Testis (tissue), 3 donors: Measurements from ENCODE around the gene MRNIP. TPM values are rescaled to one million over a fixed set of nuclear protein-coding genes. Genes with fewer than 3 reads are reported as not detected.

Source experiments
- DNase-seq: peaks from one replicate; pipeline ENCODE4 v3.0.0-alpha.2; 2019
- H3K27ac ChIP-seq, 2 donors: fragments of 200-600 bp; sonication (generic); one replicate each; pipeline ENCODE4 v1.5.1; 2019
- H3K27me3 ChIP-seq: fragments of 200-600 bp; sonication (generic); one replicate; pipeline ENCODE4 v1.5.1; 2019
- H3K36me3 ChIP-seq: fragments of 200-600 bp; sonication (generic); one replicate; pipeline ENCODE4 v1.5.1; 2017; ENCODE audit warnings: low read depth; ENCODE audit errors: missing control alignments
- H3K4me1 ChIP-seq: fragments of 200-600 bp; sonication (generic); one replicate; pipeline ENCODE4 v1.5.1; 2019
- H3K4me3 ChIP-seq, 2 donors: fragments of 200-600 bp; sonication (generic); one replicate each; pipeline ENCODE4 v1.5.1; 2017 to 2019
- H3K9me3 ChIP-seq: fragments of 200-600 bp; sonication (generic); one replicate; pipeline ENCODE4 v1.5.1; 2017
- CTCF ChIP-seq, 3 experiments: fragments of 450-650 bp in 2 of 3; fragments of 200-600 bp in 1 of 3; sonication (generic) in 1 of 3; IDR thresholded peaks; one replicate each; pipeline ENCODE4 v1.5.1; 2016 to 2019; ENCODE audit warnings: antibody characterized with exemption in 3 of 3, mild to moderate bottlenecking in 2 of 3, moderate library complexity in 1 of 3
- POLR2A ChIP-seq: fragments of 450-650 bp; IDR thresholded peaks from one replicate; pipeline ENCODE4 v1.6.1; 2017; ENCODE audit warnings: antibody characterized with exemption, mild to moderate bottlenecking, moderate library complexity
- WGBS, 2 donors: methylation state at CpG; one replicate each; pipeline ENCODE4 v1.1.5; 2018; 5-methylcytosine and 5-hydroxymethylcytosine counted together
- intact Hi-C: fragments of 100-400 bp; cut with DNase I; formaldehyde crosslinking; loops from one replicate; pipeline ENCODE4 v1.15.1; 2023; ENCODE audit warnings: low total_unique reads
- polyA plus RNA-seq: library from polyadenylated mRNA; stranded (reverse); fragments of 350-450 nt; fragmentation: Illumina TruSeq; extraction: RNeasy Lipid Tissue Mini Kit (QIAGEN cat#74804); gene quantifications from one replicate; pipeline ENCODE4 v1.2.3, GENCODE V29; 2014; ENCODE audit warnings: low read depth, low replicate concordance; ENCODE audit not compliant: insufficient read depth
- total RNA-seq, 2 donors: library from RNA; depleted of rRNA; stranded (reverse); fragments of >200 nt; gene quantifications; one replicate each; pipeline ENCODE4 v1.2.3, GENCODE V29; 2016

MRNIP gene
- total and polyA plus RNA-seq, 3 donors from 2014 or later: 34.9 to 61.4 (median 58.7) TPM

DNA sequence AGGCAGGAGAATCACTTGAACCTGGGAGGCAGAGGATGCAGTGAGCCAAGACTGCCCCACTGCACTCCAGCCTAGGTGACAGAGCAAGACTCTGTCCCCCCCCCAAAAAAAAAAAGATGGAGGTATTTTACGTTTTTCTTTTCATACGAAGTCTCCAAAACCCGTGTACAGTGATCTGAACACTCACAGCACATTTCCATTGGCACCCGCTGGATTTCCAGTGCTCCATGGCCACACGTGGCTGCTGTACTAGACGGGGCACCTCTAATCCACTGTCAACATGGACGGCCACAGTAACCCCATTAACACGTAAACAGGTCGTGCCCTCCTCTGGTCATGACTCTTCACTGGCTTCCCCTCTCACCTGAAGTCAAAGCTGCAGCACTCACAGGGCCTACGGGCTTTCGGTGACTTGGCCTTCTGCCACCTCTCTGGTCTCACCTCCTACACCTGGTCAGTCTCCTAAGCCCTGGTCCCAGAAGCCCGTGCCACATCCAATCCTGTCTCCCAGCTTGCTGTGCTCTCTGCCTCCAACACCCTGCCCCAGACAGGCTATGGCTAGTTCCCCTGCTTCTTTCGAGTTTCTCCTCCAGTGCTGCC is 27.0 kb upstream of the MRNIP start:
- H3K4me3 ChIP-seq: no peak overlapping the region
- H3K27me3 ChIP-seq: no peaks in the 10 kb centered on the region
- H3K36me3 ChIP-seq: peaks cover 3% of the 10 kb centered on the region
- no peak for TF ChIP-seq CTCF (IDR thresholded peaks at IDR 0.05)
- TF ChIP-seq POLR2A: no peak
- 95 to 97% methylated on average over 13 of the region's 13 CpGs for WGBS, 2 donors
- H3K27ac ChIP-seq: no peak overlapping the region
- DNase-seq: no peak
- H3K4me1 ChIP-seq: no peaks in the 10 kb centered on the region
- intact Hi-C loops: no loop called here
- no peaks in the 10 kb centered on the region for H3K9me3 ChIP-seq

- no peaks in the 10 kb centered on the region for H3K9me3 ChIP-seq
- TF ChIP-seq POLR2A (no peak), CTCF (IDR thresholded peaks at IDR 0.05) (no peak)
- H3K4me3 ChIP-seq: no peak overlapping the region
- H3K27ac ChIP-seq: no peak overlapping the region
- no peak for DNase-seq
- intact Hi-C loops: no loop called here
- H3K4me1 ChIP-seq: no peaks in the 10 kb centered on the region
- H3K36me3 ChIP-seq: peaks cover 3% of the 10 kb centered on the region
- H3K27me3 ChIP-seq: no peaks in the 10 kb centered on the region
- 93 to 97% methylated on average over 3 of the region's 3 CpGs for WGBS, 2 donors
Measured at GRCh38 chr5:179883163-179883562, 24.5 kb upstream of the MRNIP start.

DNA sequence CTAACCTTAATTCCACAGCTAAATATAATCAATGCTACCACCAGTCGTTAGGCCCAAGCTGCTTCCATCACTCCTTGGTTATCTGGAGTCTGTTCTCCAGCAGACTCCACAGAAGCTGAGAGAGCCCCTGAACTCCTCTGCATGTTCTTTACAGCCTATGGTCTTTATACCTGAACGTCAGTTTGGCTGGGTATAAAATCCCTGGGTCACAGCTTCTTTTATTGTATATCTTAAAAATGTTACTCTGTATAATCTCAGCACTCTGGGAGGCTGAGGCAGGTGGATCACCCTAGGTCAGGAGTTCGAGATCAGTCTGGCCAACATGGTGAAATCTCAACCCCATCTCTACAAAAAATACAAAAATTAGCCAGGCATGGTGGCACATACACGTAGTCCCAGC is 23.7 kb upstream of the MRNIP start:
- Histone ChIP-seq H3K4me3 (no peak overlapping the region), H3K36me3 (peaks cover 3% of the 10 kb centered on the region), H3K9me3 (no peaks in the 10 kb centered on the region), H3K27me3 (no peaks in the 10 kb centered on the region), H3K27ac (no peak overlapping the region), H3K4me1 (no peaks in the 10 kb centered on the region)
- TF ChIP-seq POLR2A: no peak
- no peak for TF ChIP-seq CTCF (IDR thresholded peaks at IDR 0.05)
- DNase-seq: no peak
- intact Hi-C loops: no loop called here
- 77 to 99% methylated on average over 4 of the region's 4 CpGs for WGBS, 2 donors

GRCh38 chr5:179880848-179881590 is 22.4 kb upstream of the MRNIP start:
- H3K9me3 ChIP-seq: no peaks in the 10 kb centered on the region
- no peak for DNase-seq
- peaks cover 3% of the 10 kb centered on the region for H3K36me3 ChIP-seq
- TF ChIP-seq CTCF (IDR thresholded peaks at IDR 0.05): no peak
- H3K27me3 ChIP-seq: no peaks in the 10 kb centered on the region
- intact Hi-C loops: no loop called here
- H3K4me1 ChIP-seq: no peaks in the 10 kb centered on the region
- WGBS, 2 donors: 93% methylated on average over 20 to 25 of the region's 25 CpGs
- H3K4me3 ChIP-seq: no peak overlapping the region
- H3K27ac ChIP-seq: no peak overlapping the region
